HG03196 (cell line): Measurements from ENCODE around the gene ZNF334.

ENCODE experiments used
- ATAC-seq: cut with Tn5 transposase; IDR thresholded peaks from one replicate; pipeline ENCODE4 v1.9.1; 2021; ENCODE audit not compliant: unreplicated experiment

Gene ZNF334

DNA sequence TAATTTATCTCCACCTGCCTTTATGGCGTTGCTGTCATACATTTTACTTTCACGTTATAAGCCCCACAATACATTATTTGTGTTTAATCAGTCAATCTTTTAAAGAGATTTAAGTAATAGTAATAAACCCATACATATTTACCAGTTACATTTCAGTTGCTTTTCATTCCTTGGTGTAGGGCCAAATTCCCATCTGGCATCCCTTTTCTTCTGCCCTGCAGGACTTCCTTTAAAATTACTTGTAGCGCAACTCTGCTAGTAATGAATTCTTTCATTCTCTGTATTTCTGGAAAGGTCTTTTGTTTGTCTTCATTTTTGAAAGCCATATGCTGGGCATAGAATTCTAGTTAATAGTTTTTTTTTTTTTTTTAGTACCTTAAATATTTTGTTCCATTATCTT, 24.9 kb downstream of the ZNF334 start:
- no peak for ATAC-seq

DNA sequence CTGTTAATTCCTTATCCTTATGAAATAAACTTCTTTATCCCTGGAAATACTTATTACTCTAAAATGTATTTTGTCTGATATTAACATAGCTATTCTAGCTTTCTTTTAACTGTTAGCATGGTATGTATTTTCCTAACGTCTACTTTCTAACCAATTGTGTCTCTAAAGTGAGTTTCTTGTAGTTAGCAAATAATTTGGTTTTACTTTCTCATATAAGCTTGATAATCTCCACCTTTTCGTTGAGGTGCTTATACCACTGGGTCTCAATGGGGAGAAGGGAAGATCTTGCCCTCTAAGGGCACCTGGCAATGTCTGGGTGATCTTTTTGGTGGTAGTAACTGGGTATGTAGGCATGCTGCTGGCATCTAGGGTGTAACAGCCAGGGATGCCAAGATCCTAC, 25.7 kb downstream of the ZNF334 start:
- ATAC-seq: no peak

DNA sequence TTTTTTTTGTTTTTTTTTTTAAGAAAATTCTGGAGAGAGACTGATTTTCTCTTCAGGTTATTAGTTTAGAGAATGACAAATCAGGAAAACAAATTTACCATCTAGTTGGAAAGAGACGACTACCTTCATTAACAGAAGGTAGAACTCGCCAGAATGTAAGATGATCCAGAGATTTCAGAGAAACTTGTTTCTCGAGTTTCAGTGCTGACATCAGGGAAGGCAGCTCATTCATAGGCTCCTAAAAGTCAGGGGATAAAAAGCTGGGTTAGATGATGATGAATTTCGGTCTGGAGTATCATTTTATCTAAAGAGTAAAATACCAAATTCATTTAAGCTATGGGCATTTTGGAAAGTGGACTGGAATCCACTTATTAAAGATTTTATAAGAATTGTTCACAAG, 27.9 kb downstream of the ZNF334 start:
- ATAC-seq: no peak

DNA sequence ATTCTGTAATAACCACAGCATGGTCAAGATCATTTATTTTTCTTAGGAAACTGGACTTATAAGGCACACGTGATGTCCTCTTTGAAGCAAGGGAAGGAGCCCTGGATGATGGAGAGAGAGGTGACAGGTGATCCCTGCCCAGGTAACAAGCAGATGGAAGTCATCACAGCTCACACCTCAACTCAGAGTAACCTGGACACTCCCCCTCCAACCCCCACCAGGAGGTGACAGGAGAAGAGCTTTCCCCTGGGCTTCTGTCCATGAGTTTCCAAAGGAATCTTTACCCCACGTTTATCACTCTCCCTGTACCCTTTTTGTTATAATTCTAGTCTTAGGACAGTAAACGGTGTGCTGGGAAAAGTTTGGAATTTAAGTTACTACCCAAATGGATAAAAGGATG, 28.4 kb downstream of the ZNF334 start:
- no peak for ATAC-seq

DNA sequence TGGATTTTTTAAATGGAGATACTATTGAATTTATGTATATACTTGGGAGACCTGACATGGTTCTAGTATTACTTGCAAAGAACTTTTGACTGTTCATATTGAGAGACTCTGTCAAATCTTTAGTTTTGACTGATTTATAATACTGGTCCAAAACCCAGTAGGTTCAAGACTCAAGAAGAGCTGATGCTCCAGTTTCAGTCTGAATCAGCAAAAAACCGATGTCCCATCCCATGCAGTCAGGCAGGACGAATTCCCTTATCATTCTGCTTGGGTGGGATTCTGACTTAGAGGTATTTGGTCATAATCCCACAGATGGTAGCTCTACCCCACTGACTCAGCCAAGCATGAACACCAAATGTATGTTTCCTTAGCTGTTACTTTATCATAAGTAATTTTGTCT, 29.5 kb downstream of the ZNF334 start:
- ATAC-seq: no peak

DNA sequence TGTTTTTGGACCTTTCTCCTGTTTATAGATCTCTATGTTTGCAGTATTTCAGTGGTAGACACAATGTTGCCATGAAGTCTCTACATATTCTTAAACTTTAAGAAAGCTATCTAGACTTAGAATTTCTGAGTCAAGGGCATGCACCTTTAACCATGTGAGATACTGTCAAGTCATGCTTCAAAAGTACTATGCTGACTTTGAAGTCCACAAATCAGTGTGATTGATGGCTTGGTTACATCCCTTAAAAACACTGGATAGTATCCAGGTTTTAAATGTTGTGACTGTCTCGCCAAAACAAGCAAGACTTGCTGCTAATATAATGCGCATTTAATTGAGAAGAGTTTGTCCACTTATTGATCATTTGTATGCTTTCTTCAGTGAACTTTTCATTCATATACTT, 30.5 kb downstream of the ZNF334 start:
- ATAC-seq: no peak

DNA sequence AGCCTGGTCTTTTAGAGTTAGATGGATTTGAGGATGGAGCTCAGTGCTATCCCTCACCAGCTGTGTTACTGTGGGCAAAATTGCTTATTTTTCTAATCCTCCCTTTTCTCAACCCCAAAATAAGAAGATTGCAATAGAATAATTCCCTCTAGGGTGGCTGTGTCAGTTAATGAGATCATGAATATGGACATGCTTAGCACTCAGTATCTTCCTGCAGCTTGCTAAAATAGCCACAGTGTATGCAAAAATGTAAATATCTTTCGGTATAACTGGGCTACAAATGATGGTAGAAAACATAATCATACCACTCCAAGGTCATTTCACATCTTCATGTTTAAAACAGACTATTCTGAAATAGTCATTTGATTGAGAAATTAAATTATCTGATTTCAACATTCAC, 35.7 kb downstream of the ZNF334 start:
- ATAC-seq: no peak

DNA sequence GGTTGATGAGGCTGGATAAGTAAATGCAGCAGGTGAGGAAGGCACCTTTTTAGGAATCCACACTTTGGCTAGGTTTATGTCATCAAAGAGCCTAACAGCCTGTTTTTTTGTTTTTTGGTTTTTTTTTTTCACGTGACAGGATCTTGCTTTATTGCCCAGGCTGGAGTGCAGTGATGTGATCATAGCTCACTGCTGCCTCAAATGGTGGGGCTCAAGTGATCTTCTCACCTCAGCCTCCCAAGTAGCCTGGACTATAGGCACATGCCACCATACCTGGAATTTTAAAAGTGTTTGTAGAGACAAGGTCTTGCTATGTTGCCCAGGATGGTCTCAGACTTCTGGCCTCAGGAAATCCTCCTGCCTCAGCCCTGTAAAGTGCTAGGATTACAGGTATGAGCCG, 36.1 kb downstream of the ZNF334 start:
- ATAC-seq: no peak

DNA sequence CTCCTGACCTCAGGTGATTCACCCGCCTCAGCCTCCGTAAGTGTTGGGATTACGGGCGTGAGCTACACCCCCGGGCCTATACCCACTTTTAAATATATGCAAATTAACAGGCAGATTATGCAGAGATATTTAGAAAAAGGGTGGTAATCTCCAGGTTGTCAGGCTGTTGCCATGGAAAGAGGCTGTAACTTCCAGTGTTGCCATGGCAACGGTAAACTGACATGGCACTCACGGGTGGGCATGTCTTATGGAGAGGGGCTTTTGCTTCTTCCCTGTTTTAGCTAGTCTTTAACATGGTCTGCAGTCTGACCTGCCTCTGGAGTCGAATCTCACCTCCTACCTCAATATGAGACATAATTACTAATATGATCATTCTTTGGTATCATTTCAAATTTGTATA, 44.9 kb downstream of the ZNF334 start:
- no peak for ATAC-seq

DNA sequence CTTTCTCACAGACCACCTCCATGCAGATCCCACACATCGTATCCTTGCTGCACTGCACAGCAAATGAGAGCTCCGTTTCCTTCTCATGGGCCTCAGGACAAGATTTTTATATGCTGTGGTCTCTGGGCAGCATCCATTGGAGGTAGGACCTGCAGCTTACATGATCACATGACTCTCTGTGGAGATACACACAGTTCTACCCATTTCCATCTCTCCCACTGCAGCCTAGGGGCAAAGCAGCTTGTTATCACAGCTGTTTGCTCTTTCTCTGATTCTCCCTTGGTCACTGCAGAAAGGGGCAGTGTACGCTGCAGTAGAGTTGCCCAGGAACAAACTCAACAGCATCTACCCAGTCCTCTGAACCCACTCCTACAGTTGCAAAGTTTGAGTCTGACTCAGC, 48.9 kb downstream of the ZNF334 start:
- no peak for ATAC-seq

DNA sequence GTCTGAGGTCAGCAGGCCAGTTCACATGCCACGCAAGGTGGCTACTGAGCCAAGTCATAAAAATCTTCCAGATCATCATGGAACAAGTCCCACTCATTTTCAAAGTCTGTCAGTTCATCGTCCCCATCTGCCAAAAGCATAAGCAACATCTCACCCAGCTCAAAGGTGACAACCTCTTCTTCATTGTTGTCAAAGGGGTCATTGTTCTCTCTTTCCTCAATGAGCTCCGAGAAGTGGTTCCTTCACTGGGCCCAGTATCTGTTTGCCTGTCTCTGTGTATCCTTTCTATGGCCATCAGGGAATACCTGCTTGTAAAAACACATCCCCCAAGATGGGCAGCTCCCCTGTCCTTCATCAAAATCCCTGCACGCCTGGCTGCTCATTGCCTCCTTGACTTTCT, 49.5 kb downstream of the ZNF334 start:
- ATAC-seq: no peak

DNA sequence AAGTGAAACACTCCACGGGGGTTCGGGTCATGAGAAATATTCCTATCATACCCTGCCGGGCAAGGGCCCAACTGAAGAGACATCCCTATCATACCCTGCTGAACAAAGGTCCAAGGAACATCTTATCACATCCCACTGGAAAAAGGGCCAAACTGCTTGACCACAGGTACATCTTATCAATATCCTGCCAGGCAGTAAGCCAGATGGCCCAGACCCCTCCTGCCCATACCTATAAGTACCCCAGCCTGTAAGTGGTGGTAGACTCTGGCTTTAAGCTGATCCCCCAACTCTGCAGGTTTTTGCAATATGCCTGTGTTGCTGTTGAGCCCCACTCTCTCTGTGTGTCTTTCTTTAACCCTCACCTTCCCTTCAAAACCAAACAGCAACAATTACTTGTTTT, 51.6 kb downstream of the ZNF334 start:
- ATAC-seq: no peak

DNA sequence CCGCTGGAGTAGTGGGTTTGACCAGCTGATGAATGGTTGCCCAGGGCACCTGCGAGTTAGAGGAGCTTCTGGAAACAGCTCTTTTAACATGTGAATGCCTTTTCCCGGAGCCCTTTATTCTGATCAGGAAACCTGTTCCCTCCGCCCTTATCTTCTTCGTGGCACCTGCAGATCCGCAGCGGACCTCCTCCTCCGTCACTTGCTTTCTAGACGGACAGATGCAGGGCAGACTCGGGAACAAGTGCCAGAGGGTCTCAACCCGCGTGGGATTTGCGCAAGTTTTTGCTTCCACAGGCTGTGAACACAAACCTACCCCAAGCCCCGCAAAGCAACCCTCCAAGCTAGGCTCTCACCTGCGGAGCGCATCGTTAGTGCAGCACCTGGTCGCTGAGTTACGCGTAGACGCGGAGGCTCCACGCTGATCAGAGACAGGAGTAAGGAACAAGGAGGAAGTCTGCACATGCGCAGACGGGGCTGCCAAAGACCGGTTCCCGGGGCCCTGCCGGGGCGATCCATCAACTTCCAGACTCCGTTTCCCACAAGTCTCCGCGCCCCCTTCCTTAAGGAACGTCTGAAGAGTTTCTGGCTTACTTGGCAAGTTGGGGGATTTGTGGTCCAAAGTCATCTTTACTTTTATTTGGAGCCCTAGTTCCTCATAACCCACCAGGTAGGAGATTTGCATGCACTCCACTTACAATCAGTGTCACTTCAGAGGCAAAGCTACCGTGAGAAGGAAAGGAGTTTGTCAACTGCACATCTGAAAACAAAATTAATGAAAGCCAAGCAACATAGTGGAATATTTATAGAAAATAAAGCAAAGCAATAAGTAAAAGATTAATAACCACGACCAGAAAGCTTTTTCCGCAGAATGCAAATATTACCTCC, 54.3 kb downstream of the ZNF334 start:
- no peak for ATAC-seq

DNA sequence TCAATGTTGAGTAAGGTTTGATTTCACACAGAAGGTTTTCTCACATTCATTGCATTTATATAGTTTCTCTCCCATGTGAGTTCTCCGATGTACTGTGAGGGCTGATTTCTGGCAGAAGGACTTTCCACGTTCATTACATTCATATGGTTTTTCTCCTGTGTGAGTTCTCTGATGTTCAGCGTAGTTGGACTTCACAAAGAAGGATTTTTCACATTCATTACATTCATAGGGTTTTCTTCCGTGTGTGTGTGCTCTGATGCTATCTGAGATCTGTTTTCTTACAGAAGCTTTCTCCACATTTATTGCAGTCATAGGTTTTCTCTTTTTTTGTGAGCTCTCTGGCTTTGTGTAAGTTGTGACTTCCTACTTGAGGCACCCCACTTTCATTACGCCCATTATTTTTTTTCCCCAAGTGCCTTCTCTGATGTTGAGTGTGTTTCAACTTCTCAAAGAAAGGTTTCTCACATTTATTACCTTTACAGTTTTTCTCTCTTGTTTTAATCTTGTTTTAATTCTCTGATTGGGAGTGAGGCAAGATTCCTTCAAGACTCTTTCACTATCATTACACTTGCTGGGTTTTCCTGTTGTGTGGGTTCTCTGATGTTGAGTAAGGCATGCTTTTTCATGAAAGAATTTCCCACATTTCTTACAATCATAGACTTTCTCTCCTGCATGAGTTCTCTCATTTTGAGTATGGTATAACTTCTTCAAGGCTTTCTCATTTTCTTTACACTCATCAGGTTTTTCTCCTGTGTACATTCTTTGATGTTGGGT, 56.9 kb downstream of the ZNF334 start:
- no peak for ATAC-seq

DNA sequence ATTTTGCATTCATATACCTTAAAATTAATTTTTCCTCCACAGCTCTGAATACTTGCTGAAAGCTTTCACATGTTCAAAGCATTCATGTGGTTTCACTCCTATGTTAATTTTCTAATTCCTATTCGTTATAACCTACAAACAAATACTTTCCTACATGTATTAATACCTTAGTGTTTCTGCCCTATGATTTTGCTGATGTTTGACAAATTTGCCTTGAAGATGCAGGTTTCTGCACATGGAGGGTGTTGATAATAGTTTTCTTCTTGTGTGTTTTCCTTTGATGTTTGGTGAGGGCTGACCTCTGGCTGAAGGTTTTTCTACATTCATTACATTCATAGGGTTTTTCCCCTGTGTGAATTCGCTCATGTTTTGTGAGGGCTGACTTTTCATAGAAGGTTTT, 57.6 kb downstream of the ZNF334 start:
- no peak for ATAC-seq
